Activated CD8-positive, alpha-beta T cell treated with anti-CD3 and anti-CD28 coated beads for 36 hours (primary cell): ENCODE measurements around the gene DPYD. TPM values are rescaled to one million over a fixed set of nuclear protein-coding genes. Genes with fewer than 3 reads are reported as not detected.

ENCODE experiments used
- ATAC-seq: fragments of 200-7000 bp; cut with Tn5 transposase; one replicate; pipeline ENCODE4 v1.10.0; 2021; ENCODE audit warnings: mild to moderate bottlenecking, moderate library complexity
- CTCF ChIA-PET: fragments of 350-600 bp; sonication (Branson Sonifier 250); formaldehyde crosslinking; loops from one replicate; lab custom pipeline; 2021; ENCODE audit warnings: antibody characterized with exemption; lab: Charles Lee
- POLR2A ChIA-PET: fragments of 350-600 bp; sonication (Branson Sonifier 250); formaldehyde crosslinking; loops from one replicate; lab custom pipeline; 2021; ENCODE audit warnings: antibody characterized with exemption; lab: Charles Lee
- DNase-seq: peaks from one replicate; pipeline ENCODE4 v3.0.0-alpha.2; 2020
- H3K27ac Mint-ChIP-seq: one replicate; pipeline ENCODE4 v1.8.0; 2021; ENCODE audit warnings: mild to moderate bottlenecking, mixed read lengths
- H3K27me3 Mint-ChIP-seq: one replicate; pipeline ENCODE4 v1.8.0; 2021; ENCODE audit warnings: mixed read lengths
- H3K36me3 Mint-ChIP-seq: one replicate; pipeline ENCODE4 v1.8.0; 2021; ENCODE audit warnings: low read depth, mixed read lengths
- H3K4me1 Mint-ChIP-seq: one replicate; pipeline ENCODE4 v1.8.0; 2021; ENCODE audit warnings: low read depth, mixed read lengths
- H3K4me3 Mint-ChIP-seq: one replicate; pipeline ENCODE4 v1.8.0; 2021; ENCODE audit warnings: mild to moderate bottlenecking, moderate library complexity, mixed read lengths
- H3K9me3 Mint-ChIP-seq: one replicate; pipeline ENCODE4 v1.8.0; 2021; ENCODE audit warnings: mixed read lengths
- intact Hi-C: fragments of 100-400 bp; cut with micrococcal nuclease; formaldehyde crosslinking; loops from one replicate; pipeline ENCODE4 v1.10.0; 2022
- total RNA-seq, 2 experiments: library from RNA; stranded (reverse); gene quantifications; one replicate each; pipeline ENCODE4 v1.2.3, GENCODE V29; 2021
- TF ChIP-seq, protein P1 (sequence below): fragments of 200-600 bp; IDR thresholded peaks from one replicate; pipeline ENCODE4 v1.8.0; 2022; ENCODE audit warnings: antibody characterized with exemption, mild to moderate bottlenecking

DPYD gene
- total RNA-seq, 2 experiments from 2014 or later, result 10.7 to 10.8 TPM

DNA sequence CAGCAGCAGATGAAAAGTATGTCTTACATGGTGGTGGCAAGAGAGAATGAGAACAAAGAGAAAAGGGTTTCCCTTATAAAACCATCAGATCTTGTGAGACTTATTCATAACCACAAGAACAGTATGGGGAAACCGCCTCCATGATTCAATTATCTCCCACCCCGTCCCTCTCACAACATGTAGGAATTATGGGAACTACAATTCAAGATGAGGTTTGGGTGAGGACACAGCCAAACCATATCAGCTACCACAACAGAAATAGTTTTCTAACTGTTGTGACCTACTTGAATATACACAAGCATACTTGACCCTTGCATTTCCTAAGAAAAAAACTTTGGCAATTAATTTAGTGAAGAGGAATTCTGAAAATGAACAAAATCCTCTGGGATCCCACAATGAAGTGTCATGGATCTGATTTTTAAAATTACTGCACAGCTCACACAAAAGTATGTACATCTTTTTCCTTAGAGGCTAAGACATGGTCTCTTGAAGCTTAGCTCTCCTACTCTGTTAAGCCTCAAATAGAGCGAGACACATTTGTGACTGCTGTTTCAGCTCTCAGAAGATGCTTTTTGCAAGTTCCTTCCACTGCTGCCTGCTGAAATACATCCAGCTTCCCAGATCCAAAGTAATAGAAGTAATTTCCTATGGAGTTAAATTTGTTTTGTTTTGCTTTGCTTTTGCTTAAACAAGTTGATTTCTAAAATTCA is 265.8 kb downstream of the DPYD start:
- ChIA-PET CTCF (interaction anchor here (1.6 kb wide), 1 partner anchor 399 kb away, joined by 3 read pairs; no protein-coding TSS in a partner anchor), POLR2A (no interaction called here)
- Mint-ChIP-seq H3K4me1 (no peaks in the 10 kb centered on the region), H3K27me3 (no peaks in the 10 kb centered on the region), H3K27ac (no peak overlapping the region), H3K9me3 (peaks cover under 1% of the 10 kb centered on the region), H3K36me3 (peaks cover 4% of the 10 kb centered on the region), H3K4me3 (no peak overlapping the region)
- DNase-seq (no peak), ATAC-seq (no peak)
- TF ChIP-seq, protein P1, sequence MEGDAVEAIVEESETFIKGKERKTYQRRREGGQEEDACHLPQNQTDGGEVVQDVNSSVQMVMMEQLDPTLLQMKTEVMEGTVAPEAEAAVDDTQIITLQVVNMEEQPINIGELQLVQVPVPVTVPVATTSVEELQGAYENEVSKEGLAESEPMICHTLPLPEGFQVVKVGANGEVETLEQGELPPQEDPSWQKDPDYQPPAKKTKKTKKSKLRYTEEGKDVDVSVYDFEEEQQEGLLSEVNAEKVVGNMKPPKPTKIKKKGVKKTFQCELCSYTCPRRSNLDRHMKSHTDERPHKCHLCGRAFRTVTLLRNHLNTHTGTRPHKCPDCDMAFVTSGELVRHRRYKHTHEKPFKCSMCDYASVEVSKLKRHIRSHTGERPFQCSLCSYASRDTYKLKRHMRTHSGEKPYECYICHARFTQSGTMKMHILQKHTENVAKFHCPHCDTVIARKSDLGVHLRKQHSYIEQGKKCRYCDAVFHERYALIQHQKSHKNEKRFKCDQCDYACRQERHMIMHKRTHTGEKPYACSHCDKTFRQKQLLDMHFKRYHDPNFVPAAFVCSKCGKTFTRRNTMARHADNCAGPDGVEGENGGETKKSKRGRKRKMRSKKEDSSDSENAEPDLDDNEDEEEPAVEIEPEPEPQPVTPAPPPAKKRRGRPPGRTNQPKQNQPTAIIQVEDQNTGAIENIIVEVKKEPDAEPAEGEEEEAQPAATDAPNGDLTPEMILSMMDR, result no peak
- intact Hi-C loops, result no loop called here

DNA sequence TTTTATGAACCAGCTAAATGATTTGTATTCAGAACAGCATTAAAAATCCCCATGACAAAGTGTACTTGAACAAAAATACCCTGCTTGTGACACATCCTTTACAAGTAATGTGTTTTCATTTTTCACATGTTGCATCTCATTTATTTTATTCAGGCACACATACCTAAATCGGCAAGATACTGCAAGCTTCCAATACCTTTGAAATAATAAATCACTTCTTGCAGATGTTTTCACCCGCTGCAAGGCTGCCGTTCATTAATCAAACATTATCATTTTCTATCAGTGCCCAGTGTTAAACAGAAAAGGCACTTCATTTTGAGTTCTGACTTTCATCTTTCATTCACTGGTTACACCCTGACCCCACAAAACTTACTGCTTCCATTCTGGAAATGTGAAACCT is 269.6 kb downstream of the DPYD start:
- Mint-ChIP-seq H3K27ac (no peak overlapping the region), H3K4me3 (no peak overlapping the region), H3K4me1 (no peaks in the 10 kb centered on the region), H3K9me3 (peaks cover 11% of the 10 kb centered on the region), H3K36me3 (peaks cover 10% of the 10 kb centered on the region), H3K27me3 (no peaks in the 10 kb centered on the region)
- ChIA-PET CTCF (interaction anchor here (1.7 to 1.9 kb wide), 2 partner anchors 11 to 400 kb away, joined by 4 to 5 read pairs; no protein-coding TSS in a partner anchor), POLR2A (no interaction called here)
- intact Hi-C loops, result no loop called here
- TF ChIP-seq, protein P1, result no peak
- ATAC-seq (no peak), DNase-seq (no peak)

DNA sequence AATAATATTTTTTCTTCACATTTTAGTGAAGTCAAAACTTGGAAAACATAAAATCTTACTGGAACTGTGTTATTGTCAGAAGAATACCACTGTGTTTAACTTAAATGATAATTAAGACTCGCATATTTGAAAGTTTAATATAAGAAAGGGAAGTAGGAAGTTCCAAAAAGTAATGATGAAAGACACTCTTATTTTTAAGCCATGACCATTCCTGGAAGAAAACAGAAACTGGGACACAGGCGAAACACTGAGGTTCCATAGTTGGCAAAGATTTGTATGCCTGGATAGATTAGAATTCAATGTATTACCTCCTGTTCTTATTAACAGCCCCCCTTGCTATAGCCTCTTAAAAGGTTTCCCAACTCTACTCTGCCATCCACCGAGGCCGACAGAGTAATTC is 271.2 kb downstream of the DPYD start:
- H3K27me3 Mint-ChIP-seq, result no peaks in the 10 kb centered on the region
- no peak for DNase-seq

DNA sequence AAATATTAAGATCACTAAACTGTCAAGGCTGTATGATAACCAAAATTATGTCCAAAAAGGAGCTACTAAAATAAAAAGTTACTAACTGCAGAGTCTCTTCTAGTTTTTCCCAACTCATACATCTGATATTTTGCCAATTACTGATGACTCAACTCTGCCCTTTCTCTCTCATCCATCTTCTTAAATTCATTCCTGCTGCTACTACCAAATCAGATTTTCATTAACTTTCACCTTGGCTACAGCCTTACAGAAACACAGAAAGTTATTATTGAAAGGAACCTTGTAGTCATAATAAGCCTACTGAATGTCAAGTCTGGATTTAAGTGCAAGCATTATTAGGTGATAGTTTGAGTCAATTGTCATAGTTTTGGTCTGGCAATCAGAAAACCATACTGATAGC is 273.1 kb downstream of the DPYD start:
- ChIA-PET POLR2A (no interaction called here), CTCF (no interaction called here)
- intact Hi-C loops, result no loop called here
- Mint-ChIP-seq H3K9me3 (peaks cover 18% of the 10 kb centered on the region), H3K4me1 (no peaks in the 10 kb centered on the region), H3K27ac (no peak overlapping the region), H3K36me3 (peaks cover 16% of the 10 kb centered on the region), H3K27me3 (no peaks in the 10 kb centered on the region), H3K4me3 (no peak overlapping the region)
- TF ChIP-seq, protein P1, result no peak
- ATAC-seq (no peak), DNase-seq (no peak)

More for the DNA sequence above, 271.2 kb downstream of the DPYD start:
- intact Hi-C loops, result no loop called here
- Mint-ChIP-seq H3K9me3 (peaks cover 18% of the 10 kb centered on the region), H3K27ac (no peak overlapping the region), H3K4me1 (no peaks in the 10 kb centered on the region), H3K4me3 (no peak overlapping the region), H3K36me3 (peaks cover 12% of the 10 kb centered on the region)
- CTCF ChIA-PET, result no interaction called here
- no peak for ATAC-seq
- TF ChIP-seq, protein P1, result no peak
- POLR2A ChIA-PET, result no interaction called here

DNA sequence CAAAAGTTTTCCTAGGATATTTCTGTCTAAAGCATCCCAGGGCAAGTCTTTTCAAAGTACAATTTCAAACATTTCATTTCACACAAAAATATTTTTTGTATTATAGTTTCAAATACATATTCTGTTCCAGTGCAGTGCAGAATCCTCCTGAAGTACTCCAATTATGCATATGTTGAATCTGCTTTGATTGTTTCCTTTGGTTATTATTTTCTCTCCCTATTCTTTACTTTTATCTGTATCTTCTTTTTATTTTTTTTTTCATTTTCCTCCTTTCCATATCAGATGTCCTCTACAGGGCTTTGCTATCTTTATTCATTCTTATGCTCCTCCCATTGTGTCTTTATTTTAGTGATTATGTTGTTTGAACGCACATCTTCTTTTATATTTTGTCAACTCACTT is 274.8 kb downstream of the DPYD start:
- no peaks in the 10 kb centered on the region for H3K27me3 Mint-ChIP-seq
- DNase-seq (no peak), ATAC-seq (no peak)
- no peak overlapping the region for H3K4me3 Mint-ChIP-seq
- TF ChIP-seq, protein P1, result no peak
- intact Hi-C loops, result no loop called here
- peaks cover 16% of the 10 kb centered on the region for H3K36me3 Mint-ChIP-seq
- no peak overlapping the region for H3K27ac Mint-ChIP-seq
- H3K4me1 Mint-ChIP-seq, result no peaks in the 10 kb centered on the region
- CTCF ChIA-PET, result no interaction called here
- POLR2A ChIA-PET, result no interaction called here
- peaks cover 18% of the 10 kb centered on the region for H3K9me3 Mint-ChIP-seq
